Measurements from ENCODE around the gene EXOC4.

GRCh38 chr7:133354546-133355324, 101.9 kb downstream of the EXOC4 start:
- TF ChIP-seq CTCF (conservative IDR thresholded peaks at IDR 0.05 in 1 of 2, IDR thresholded peaks at IDR 0.05 in 1 of 2; ENCODE audit: low read depth in 1 of 2, low read length in 2 of 2) (no peak), EZH2 (IDR thresholded peaks at IDR 0.05; ENCODE audit: low read length, missing control alignments) (no peak)

Measured in fibroblast of lung (primary cell).